ENCODE measurements around the gene LMTK2.

LMTK2 gene

GRCh38 chr7:98086281-98086718 lies 20.4 kb upstream of the LMTK2 start:
- Histone ChIP-seq H3K4me3 (ENCODE audit: insufficient read length, low read depth) (no peak overlapping the region), H3K36me3 (ENCODE audit: insufficient read depth, insufficient read length, low read length) (no peaks in the 10 kb centered on the region), H3K9ac (ENCODE audit: insufficient read length, low read depth) (no peak overlapping the region), H3K27me3 (ENCODE audit: insufficient read depth, insufficient read length) (no peaks in the 10 kb centered on the region), H3K9me3 (ENCODE audit: insufficient read depth, low read length) (no peaks in the 10 kb centered on the region), H3K4me1 (ENCODE audit: insufficient read depth, insufficient read length) (peaks cover 3% of the 10 kb centered on the region)
- DNase-seq (ENCODE audit: low read depth, low spot score), result no peak
- TF ChIP-seq SUZ12 (IDR thresholded peaks at IDR 0.05; ENCODE audit: extremely low read depth, insufficient read depth, insufficient read length) (no peak), YY1 (IDR thresholded peaks at IDR 0.05; ENCODE audit: insufficient read depth, insufficient read length) (no peak), ZNF274 (IDR thresholded peaks at IDR 0.05; ENCODE audit: low read depth, low read length) (no peak)

- peaks cover 3% of the 10 kb centered on the region for H3K4me1 ChIP-seq (ENCODE audit: insufficient read depth, insufficient read length)
- H3K4me3 ChIP-seq (ENCODE audit: insufficient read length, low read depth), result no peak overlapping the region
- no peak overlapping the region for H3K9ac ChIP-seq (ENCODE audit: insufficient read length, low read depth)
- no peaks in the 10 kb centered on the region for H3K27me3 ChIP-seq (ENCODE audit: insufficient read depth, insufficient read length)
- TF ChIP-seq ZNF274 (IDR thresholded peaks at IDR 0.05; ENCODE audit: low read depth, low read length), result no peak
- no peak for TF ChIP-seq YY1 (IDR thresholded peaks at IDR 0.05; ENCODE audit: insufficient read depth, insufficient read length)
- no peak for TF ChIP-seq SUZ12 (IDR thresholded peaks at IDR 0.05; ENCODE audit: extremely low read depth, insufficient read depth, insufficient read length)
- no peak for DNase-seq (ENCODE audit: low read depth, low spot score)
- H3K36me3 ChIP-seq (ENCODE audit: insufficient read depth, insufficient read length, low read length), result no peaks in the 10 kb centered on the region
- no peaks in the 10 kb centered on the region for H3K9me3 ChIP-seq (ENCODE audit: insufficient read depth, low read length)
Measured at GRCh38 chr7:98088109-98088508, 18.6 kb upstream of the LMTK2 start.

DNA sequence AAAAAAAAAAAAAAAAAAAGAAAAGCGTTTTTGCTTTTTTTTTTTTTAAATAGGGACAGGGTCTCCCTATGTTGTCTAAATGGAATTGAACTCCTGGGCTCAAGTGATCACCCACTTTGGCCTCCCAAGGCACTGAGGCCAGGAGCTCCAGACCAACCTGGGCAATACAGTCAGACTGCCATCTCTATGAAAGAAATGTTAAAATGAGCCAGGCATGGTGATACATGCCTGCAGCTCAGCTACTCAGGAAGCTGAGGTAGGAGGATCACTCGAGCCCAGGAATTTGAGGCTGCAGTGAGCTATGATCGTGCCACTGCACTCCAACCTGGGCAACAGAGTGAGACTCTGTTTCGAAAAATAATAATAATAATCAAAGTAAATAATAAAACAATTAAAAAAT lies 16.5 kb upstream of the LMTK2 start:
- Histone ChIP-seq H3K36me3 (ENCODE audit: insufficient read depth, insufficient read length, low read length) (no peaks in the 10 kb centered on the region), H3K4me3 (ENCODE audit: insufficient read length, low read depth) (no peak overlapping the region), H3K27me3 (ENCODE audit: insufficient read depth, insufficient read length) (no peaks in the 10 kb centered on the region), H3K9ac (ENCODE audit: insufficient read length, low read depth) (no peak overlapping the region), H3K4me1 (ENCODE audit: insufficient read depth, insufficient read length) (no peaks in the 10 kb centered on the region), H3K9me3 (ENCODE audit: insufficient read depth, low read length) (no peaks in the 10 kb centered on the region)
- no peak for TF ChIP-seq ZNF274 (IDR thresholded peaks at IDR 0.05; ENCODE audit: low read depth, low read length)
- no peak for TF ChIP-seq SUZ12 (IDR thresholded peaks at IDR 0.05; ENCODE audit: extremely low read depth, insufficient read depth, insufficient read length)
- no peak for TF ChIP-seq YY1 (IDR thresholded peaks at IDR 0.05; ENCODE audit: insufficient read depth, insufficient read length)
- DNase-seq (ENCODE audit: low read depth, low spot score), result no peak

DNA sequence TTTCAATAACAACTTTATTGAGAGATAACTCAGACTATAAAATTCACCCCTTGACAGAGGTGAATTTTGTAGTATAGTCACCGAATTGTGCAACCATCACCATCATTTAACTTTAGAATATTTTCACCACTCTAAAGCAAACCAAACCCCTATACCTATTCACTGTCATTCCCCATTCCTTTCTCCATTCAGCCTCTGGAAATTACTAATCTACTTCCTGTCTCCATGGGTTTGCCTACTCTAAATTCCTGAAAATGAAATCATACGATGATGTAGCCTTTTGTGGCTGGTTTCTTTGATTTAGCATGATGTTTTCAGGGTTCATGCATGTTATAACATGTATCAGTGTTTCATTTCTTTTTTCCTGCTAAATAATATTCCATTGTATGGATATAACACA lies 15.6 kb upstream of the LMTK2 start:
- Histone ChIP-seq H3K4me1 (ENCODE audit: insufficient read depth, insufficient read length) (no peaks in the 10 kb centered on the region), H3K36me3 (ENCODE audit: insufficient read depth, insufficient read length, low read length) (no peaks in the 10 kb centered on the region), H3K9me3 (ENCODE audit: insufficient read depth, low read length) (no peaks in the 10 kb centered on the region), H3K9ac (ENCODE audit: insufficient read length, low read depth) (no peak overlapping the region), H3K27me3 (ENCODE audit: insufficient read depth, insufficient read length) (no peaks in the 10 kb centered on the region), H3K4me3 (ENCODE audit: insufficient read length, low read depth) (no peak overlapping the region)
- no peak for TF ChIP-seq YY1 (IDR thresholded peaks at IDR 0.05; ENCODE audit: insufficient read depth, insufficient read length)
- DNase-seq (ENCODE audit: low read depth, low spot score), result no peak

- Histone ChIP-seq H3K36me3 (ENCODE audit: insufficient read depth, insufficient read length, low read length) (no peaks in the 10 kb centered on the region), H3K4me3 (ENCODE audit: insufficient read length, low read depth) (no peak overlapping the region), H3K4me1 (ENCODE audit: insufficient read depth, insufficient read length) (no peaks in the 10 kb centered on the region), H3K9me3 (ENCODE audit: insufficient read depth, low read length) (peaks cover 4% of the 10 kb centered on the region; the same call in 1 of the 2 replicates), H3K27me3 (ENCODE audit: insufficient read depth, insufficient read length) (no peaks in the 10 kb centered on the region), H3K9ac (ENCODE audit: insufficient read length, low read depth) (no peak overlapping the region)
- no peak for DNase-seq (ENCODE audit: low read depth, low spot score)
- no peak for TF ChIP-seq SUZ12 (IDR thresholded peaks at IDR 0.05; ENCODE audit: extremely low read depth, insufficient read depth, insufficient read length)
- no peak for TF ChIP-seq ZNF274 (IDR thresholded peaks at IDR 0.05; ENCODE audit: low read depth, low read length)
- no peak for TF ChIP-seq YY1 (IDR thresholded peaks at IDR 0.05; ENCODE audit: insufficient read depth, insufficient read length)
Measured at GRCh38 chr7:98091523-98091922, 15.1 kb upstream of the LMTK2 start.

DNA sequence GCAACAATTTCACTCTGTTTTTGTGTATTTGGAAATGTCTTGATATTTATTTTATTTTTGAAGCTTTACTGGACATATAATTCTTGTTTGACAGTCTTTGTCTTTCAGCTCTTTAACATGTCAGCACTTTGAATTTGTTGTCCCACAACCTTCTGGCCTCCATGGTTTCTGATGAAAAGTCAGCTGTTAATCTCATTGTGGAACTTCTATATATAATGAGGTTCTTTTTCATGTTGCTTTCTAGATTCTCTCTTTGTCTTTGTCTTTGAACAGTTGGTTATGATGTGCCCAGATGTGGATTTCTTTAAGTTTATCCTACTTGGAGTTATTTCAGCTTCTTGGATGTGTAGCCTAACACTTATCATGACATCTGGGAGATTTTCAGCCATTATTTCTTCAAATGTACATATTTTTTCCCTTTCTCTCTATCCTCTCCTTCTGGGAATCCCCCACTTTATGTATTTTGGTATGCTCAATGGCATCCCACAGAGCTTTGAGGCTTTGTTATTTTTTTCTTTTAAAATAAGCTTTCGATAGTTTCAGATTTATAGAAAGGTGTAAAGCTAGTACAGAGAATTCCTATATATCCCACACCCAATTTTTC lies 9.5 kb upstream of the LMTK2 start:
- Histone ChIP-seq H3K27me3 (ENCODE audit: insufficient read depth, insufficient read length) (no peaks in the 10 kb centered on the region), H3K9me3 (ENCODE audit: insufficient read depth, low read length) (peaks cover 28% of the 10 kb centered on the region), H3K36me3 (ENCODE audit: insufficient read depth, insufficient read length, low read length) (no peaks in the 10 kb centered on the region), H3K9ac (ENCODE audit: insufficient read length, low read depth) (no peak overlapping the region), H3K4me1 (ENCODE audit: insufficient read depth, insufficient read length) (no peaks in the 10 kb centered on the region), H3K4me3 (ENCODE audit: insufficient read length, low read depth) (no peak overlapping the region)
- DNase-seq (ENCODE audit: low read depth, low spot score), result no peak
- TF ChIP-seq SUZ12 (IDR thresholded peaks at IDR 0.05; ENCODE audit: extremely low read depth, insufficient read depth, insufficient read length), result no peak
- TF ChIP-seq YY1 (IDR thresholded peaks at IDR 0.05; ENCODE audit: insufficient read depth, insufficient read length), result no peak
- TF ChIP-seq ZNF274 (IDR thresholded peaks at IDR 0.05; ENCODE audit: low read depth, low read length), result no peak

- no peak for TF ChIP-seq YY1 (IDR thresholded peaks at IDR 0.05; ENCODE audit: insufficient read depth, insufficient read length)
- no peak for TF ChIP-seq ZNF274 (IDR thresholded peaks at IDR 0.05; ENCODE audit: low read depth, low read length)
- no peak for TF ChIP-seq SUZ12 (IDR thresholded peaks at IDR 0.05; ENCODE audit: extremely low read depth, insufficient read depth, insufficient read length)
- DNase-seq (ENCODE audit: low read depth, low spot score), result no peak
- H3K9ac ChIP-seq (ENCODE audit: insufficient read length, low read depth), result no peak overlapping the region
- no peaks in the 10 kb centered on the region for H3K27me3 ChIP-seq (ENCODE audit: insufficient read depth, insufficient read length)
- H3K4me1 ChIP-seq (ENCODE audit: insufficient read depth, insufficient read length), result no peaks in the 10 kb centered on the region
- H3K36me3 ChIP-seq (ENCODE audit: insufficient read depth, insufficient read length, low read length), result no peaks in the 10 kb centered on the region
- H3K9me3 ChIP-seq (ENCODE audit: insufficient read depth, low read length), result peaks cover 33% of the 10 kb centered on the region
- H3K4me3 ChIP-seq (ENCODE audit: insufficient read length, low read depth), result no peak overlapping the region
Measured at GRCh38 chr7:98100088-98100487, 6.6 kb upstream of the LMTK2 start.
